BLaER1 treated with 17β-estradiol and CSF1 and Interleukin-3, amounts not matched to agents 10 nM and 100 nM (cell line): ENCODE measurements around the gene ANKRD39.
"Not testable (repeated sequence)": the region's sequence is repeated elsewhere in the genome, so short reads cannot be mapped to it uniquely, and the experiment has no call there.

Source experiments
- H3K27ac ChIP-seq, 11 experiments: shearing (Covaris generic); formaldehyde crosslinking; 2 replicates each; pipeline ENCODE4 v1.8.1; 2022
- H3K27me3 ChIP-seq, 11 experiments: shearing (Covaris generic); formaldehyde crosslinking; 2 replicates each; pipeline ENCODE4 v1.8.1; 2022
- H3K36me3 ChIP-seq, 11 experiments: shearing (Covaris generic); formaldehyde crosslinking; 2 replicates each; pipeline ENCODE4 v1.8.1; 2022
- H3K4me1 ChIP-seq, 10 experiments: shearing (Covaris generic); formaldehyde crosslinking; 2 replicates each; pipeline ENCODE4 v1.8.1; 2022
- H3K4me2 ChIP-seq, 11 experiments: shearing (Covaris generic); formaldehyde crosslinking; 2 replicates each; pipeline ENCODE4 v1.8.1; 2022
- H3K4me3 ChIP-seq, 10 experiments: shearing (Covaris generic); formaldehyde crosslinking; 2 replicates each; pipeline ENCODE4 v1.8.1; 2022
- H3K9ac ChIP-seq, 11 experiments: shearing (Covaris generic); formaldehyde crosslinking; 2 replicates each; pipeline ENCODE4 v1.8.1; 2022
- H3K9me3 ChIP-seq, 11 experiments: shearing (Covaris generic); formaldehyde crosslinking; replicated peaks in 1 of 11; 2 replicates each; pipeline ENCODE4 v1.8.1; 2022
- H4K20me1 ChIP-seq, 11 experiments: shearing (Covaris generic); formaldehyde crosslinking; 2 replicates each; pipeline ENCODE4 v1.8.1; 2022
- Cebpa-rat ChIP-seq, 11 experiments: shearing (Covaris generic); IDR thresholded peaks; 2 replicates each; pipeline ENCODE4 v1.8.1; 2022

The ANKRD39 gene

GRCh38 chr2:96807127-96807471 is 50.7 kb downstream of the ANKRD39 start:
- Histone ChIP-seq H3K4me3 (no peak overlapping the region), H3K9me3 (peaks cover 0 to 6% (median 0%) of the 10 kb centered on the region in 11 experiments; a peak in 1 of 22 replicates), H3K27me3 (no peaks in the 10 kb centered on the region), H4K20me1 (peaks cover 0 to 19% (median 0%) of the 10 kb centered on the region in 11 experiments; a peak in 1 of 22 replicates), H3K4me2 (peak overlapping the region in 2 of 11 experiments; percentile 11 to 25; a peak in 2 of 22 replicates), H3K36me3 (peaks cover 0 to 52% (median 31%) of the 10 kb centered on the region in 11 experiments; a peak in 20 of 22 replicates), H3K9ac (no peak overlapping the region; a peak in 2 of 22 replicates), H3K27ac (0 out of 22 replicates have a peak overlapping the region, but pooled peaks of 1 of the 11 experiments have one; percentile 18), H3K4me1 (peaks cover 11 to 29% (median 25%) of the 10 kb centered on the region in 10 experiments)
- no peak for TF ChIP-seq Cebpa-rat (IDR thresholded peaks at IDR 0.05)

GRCh38 chr2:96806468-96807126 is 51.2 kb downstream of the ANKRD39 start:
- Histone ChIP-seq H3K27me3 (no peaks in the 10 kb centered on the region), H3K4me1 (peaks cover 16 to 29% (median 25%) of the 10 kb centered on the region in 10 experiments), H3K4me2 (peak overlapping the region in 7 of 11 experiments; percentile 10 to 41 (median 16); a peak in 7 of 22 replicates), H3K4me3 (no peak overlapping the region), H3K9me3 (peaks cover 0 to 6% (median 0%) of the 10 kb centered on the region in 11 experiments; a peak in 1 of 22 replicates), H3K36me3 (peaks cover 0 to 57% (median 31%) of the 10 kb centered on the region in 11 experiments; a peak in 21 of 22 replicates), H3K9ac (no peak overlapping the region; a peak in 1 of 22 replicates), H3K27ac (0 out of 22 replicates have a peak overlapping the region, but pooled peaks of 1 of the 11 experiments have one; percentile 18), H4K20me1 (peaks cover 0 to 19% (median 0%) of the 10 kb centered on the region in 11 experiments; a peak in 1 of 22 replicates)
- TF ChIP-seq Cebpa-rat (IDR thresholded peaks at IDR 0.05), result no peak

- H3K4me1 ChIP-seq, result peaks cover 22 to 31% (median 26%) of the 10 kb centered on the region in 10 experiments
- H3K9ac ChIP-seq, H3K9me3 ChIP-seq, H3K27me3 ChIP-seq, H3K4me3 ChIP-seq, H3K27ac ChIP-seq: not testable (repeated sequence)
- peaks cover 0 to 19% (median 0%) of the 10 kb centered on the region in 11 experiments; a peak in 1 of 22 replicates for H4K20me1 ChIP-seq
- H3K4me2 ChIP-seq, result peak overlapping the region in 2 of 11 experiments; percentile 16 to 24; a peak in 2 of 22 replicates
- H3K36me3 ChIP-seq, result peaks cover 0 to 57% (median 31%) of the 10 kb centered on the region in 11 experiments; a peak in 21 of 22 replicates
Observed at GRCh38 chr2:96805946-96806345, 51.9 kb downstream of the ANKRD39 start.

- H3K9ac ChIP-seq, result no peak overlapping the region
- H3K4me2 ChIP-seq, result no peak overlapping the region
- no peak overlapping the region for H3K4me3 ChIP-seq
- no peak overlapping the region for H3K27ac ChIP-seq
- H3K36me3 ChIP-seq, result peaks cover 0 to 50% (median 24%) of the 10 kb centered on the region in 11 experiments; a peak in 20 of 22 replicates
- TF ChIP-seq Cebpa-rat (IDR thresholded peaks at IDR 0.05), result no peak
- no peaks in the 10 kb centered on the region for H3K27me3 ChIP-seq
- peaks cover 0 to 18% (median 0%) of the 10 kb centered on the region in 11 experiments; a peak in 2 of 22 replicates for H4K20me1 ChIP-seq
- H3K9me3 ChIP-seq, result peaks cover 0 to 6% (median 0%) of the 10 kb centered on the region in 11 experiments; a peak in 1 of 22 replicates
- H3K4me1 ChIP-seq, result peaks cover 30 to 40% (median 36%) of the 10 kb centered on the region in 10 experiments
Observed at GRCh38 chr2:96804986-96805385, 52.8 kb downstream of the ANKRD39 start.

- H3K36me3 ChIP-seq, result peaks cover 0 to 55% (median 29%) of the 10 kb centered on the region in 11 experiments; a peak in 18 of 22 replicates
- H3K4me2 ChIP-seq, result peak overlapping the region in 5 of 11 experiments; percentile 55 to 78 (median 63); a peak in 9 of 22 replicates
- peaks cover 0 to 6% (median 0%) of the 10 kb centered on the region in 11 experiments; a peak in 1 of 22 replicates for H3K9me3 ChIP-seq
- peaks cover 0 to 2% (median 0%) of the 10 kb centered on the region in 11 experiments; a peak in 2 of 22 replicates for H4K20me1 ChIP-seq
- H3K27me3 ChIP-seq, result no peaks in the 10 kb centered on the region
- H3K4me3 ChIP-seq, result no peak overlapping the region
- H3K9ac ChIP-seq, result no peak overlapping the region; a peak in 1 of 22 replicates
- peaks cover 30 to 43% (median 36%) of the 10 kb centered on the region in 10 experiments for H3K4me1 ChIP-seq
- no peak for TF ChIP-seq Cebpa-rat (IDR thresholded peaks at IDR 0.05)
- peak overlapping the region in 3 of 11 experiments; percentile 11 to 26 (median 19); a peak in 3 of 22 replicates for H3K27ac ChIP-seq
Observed at GRCh38 chr2:96802721-96803120, 55.1 kb downstream of the ANKRD39 start.

GRCh38 chr2:96801786-96802595 is 55.8 kb downstream of the ANKRD39 start:
- H3K27me3 ChIP-seq, result no peaks in the 10 kb centered on the region
- no peak overlapping the region for H3K4me3 ChIP-seq
- peaks cover 0 to 6% (median 0%) of the 10 kb centered on the region in 11 experiments; a peak in 1 of 22 replicates for H3K9me3 ChIP-seq
- H3K4me1 ChIP-seq, result peaks cover 30 to 43% (median 36%) of the 10 kb centered on the region in 10 experiments
- peak overlapping the region in 4 of 11 experiments; percentile 11 to 26 (median 18); a peak in 4 of 22 replicates for H3K27ac ChIP-seq
- H3K4me2 ChIP-seq, result peak overlapping the region in 10 of 11 experiments; percentile 20 to 78 (median 57); a peak in 19 of 22 replicates
- peaks cover 0 to 9% (median 0%) of the 10 kb centered on the region in 11 experiments; a peak in 4 of 22 replicates for H4K20me1 ChIP-seq
- peaks cover 0 to 62% (median 36%) of the 10 kb centered on the region in 11 experiments; a peak in 18 of 22 replicates for H3K36me3 ChIP-seq
- no peak for TF ChIP-seq Cebpa-rat (IDR thresholded peaks at IDR 0.05)
- H3K9ac ChIP-seq, result peak overlapping the region in 3 of 11 experiments; percentile 31 to 35 (median 34); a peak in 3 of 22 replicates

- Histone ChIP-seq H3K4me2 (peak overlapping the region; percentile 57 to 78 (median 64)), H3K36me3 (peaks cover 0 to 63% (median 37%) of the 10 kb centered on the region in 11 experiments; a peak in 18 of 22 replicates), H3K9ac (peak overlapping the region in 8 of 11 experiments; percentile 14 to 55 (median 31); a peak in 11 of 22 replicates), H3K4me1 (peaks cover 26 to 35% (median 29%) of the 10 kb centered on the region in 10 experiments), H3K27me3 (no peaks in the 10 kb centered on the region), H3K27ac (peak overlapping the region in 7 of 11 experiments; percentile 2 to 47 (median 13); a peak in 7 of 22 replicates), H3K4me3 (0 out of 20 replicates have a peak overlapping the region, but pooled peaks of 1 of the 10 experiments have one; percentile 4), H4K20me1 (peaks cover 0 to 11% (median 0%) of the 10 kb centered on the region in 11 experiments; a peak in 4 of 22 replicates), H3K9me3 (peaks cover 0 to 6% (median 0%) of the 10 kb centered on the region in 11 experiments; a peak in 1 of 22 replicates)
- no peak for TF ChIP-seq Cebpa-rat (IDR thresholded peaks at IDR 0.05)
Observed at GRCh38 chr2:96801005-96801785, 56.6 kb downstream of the ANKRD39 start.
